ENCODE data around the gene HS2ST1. TPM values are rescaled to one million over a fixed set of nuclear protein-coding genes. Genes with fewer than 3 reads are reported as not detected.

Gene HS2ST1
- total and polyA plus RNA-seq, 11 donors: 3.4 to 20.3 (median 13.6) TPM

- Histone ChIP-seq H3K27me3 (no peaks in the 10 kb centered on the region), H3K4me1 (peaks cover 0 to 10% (median 0%) of the 10 kb centered on the region in 12 donors), H3K9me3 (no peaks in the 10 kb centered on the region), H3K36me3 (no peaks in the 10 kb centered on the region), H3K4me3 (no peak overlapping the region), H3K27ac (no peak overlapping the region)
- intact Hi-C loops (cut with DNase I): no loop called here
- DNase-seq: no peak
- 96 to 97% (median 97%) methylated on average over 3 of the region's 3 CpGs for WGBS, 4 donors
- ATAC-seq: no peak
- TF ChIP-seq CTCF (IDR thresholded peaks at IDR 0.05) (no peak), POLR2A (IDR thresholded peaks at IDR 0.05) (no peak)
These were observed 178.4 kb downstream of the HS2ST1 start for GRCh38 chr1:87092846-87093245.

- ATAC-seq (no peak), DNase-seq (no peak)
- H3K36me3 ChIP-seq: no peaks in the 10 kb centered on the region
- H3K27me3 ChIP-seq: no peaks in the 10 kb centered on the region
- H3K4me1 ChIP-seq: peaks cover 0 to 10% (median 0%) of the 10 kb centered on the region in 12 donors
- 95 to 98% (median 97%) methylated on average over 4 of the region's 4 CpGs for WGBS, 4 donors
- H3K4me3 ChIP-seq: no peak overlapping the region
- H3K9me3 ChIP-seq: no peaks in the 10 kb centered on the region
- H3K27ac ChIP-seq: no peak overlapping the region
- intact Hi-C loops (cut with DNase I): no loop called here
- TF ChIP-seq POLR2A (IDR thresholded peaks at IDR 0.05): no peak
- TF ChIP-seq CTCF (IDR thresholded peaks at IDR 0.05): no peak
These were observed 178.9 kb downstream of the HS2ST1 start for GRCh38 chr1:87093286-87093685.

- DNase-seq (no peak), ATAC-seq (no peak)
- H3K27ac ChIP-seq: no peak overlapping the region
- TF ChIP-seq POLR2A (IDR thresholded peaks at IDR 0.05) (no peak), CTCF (IDR thresholded peaks at IDR 0.05) (no peak)
- 94 to 97% (median 96%) methylated on average over 2 of the region's 2 CpGs for WGBS, 4 donors
- H3K9me3 ChIP-seq: no peaks in the 10 kb centered on the region
- intact Hi-C loops (cut with DNase I): no loop called here
- no peak overlapping the region for H3K4me3 ChIP-seq
- peaks cover 0 to 5% (median 0%) of the 10 kb centered on the region in 12 donors for H3K4me1 ChIP-seq
- no peaks in the 10 kb centered on the region for H3K27me3 ChIP-seq
- H3K36me3 ChIP-seq: no peaks in the 10 kb centered on the region
These were observed 179.8 kb downstream of the HS2ST1 start for GRCh38 chr1:87094238-87094637.

- Histone ChIP-seq H3K27ac (no peak overlapping the region), H3K4me3 (no peak overlapping the region), H3K4me1 (no peaks in the 10 kb centered on the region), H3K9me3 (peaks cover 0 to 16% (median 5%) of the 10 kb centered on the region in 12 donors), H3K36me3 (peaks cover 0 to 3% (median 0%) of the 10 kb centered on the region in 9 donors), H3K27me3 (no peaks in the 10 kb centered on the region)
- DNase-seq (no peak), ATAC-seq (no peak)
- WGBS, 4 donors: 93 to 100% (median 99%) methylated on average over 1 of the region's 1 CpG
- intact Hi-C loops (cut with DNase I): no loop called here
- TF ChIP-seq POLR2A (IDR thresholded peaks at IDR 0.05) (no peak), CTCF (IDR thresholded peaks at IDR 0.05) (no peak)
These were observed 185.8 kb downstream of the HS2ST1 start for GRCh38 chr1:87100271-87100670.
